H1 (cell line): ENCODE measurements around the gene ANXA4. TPM values are rescaled to one million over a fixed set of nuclear protein-coding genes. Genes with fewer than 3 reads are reported as not detected.

Source experiments
- CTCF ChIA-PET: fragments of 300-600 bp; sonication (Branson Sonifier 250); formaldehyde crosslinking; loops from one replicate; lab custom pipeline; 2021; ENCODE audit not compliant: partially characterized antibody; lab: Charles Lee
- POLR2A ChIA-PET: fragments of 300-600 bp; sonication (Branson Sonifier 250); formaldehyde crosslinking; loops from one replicate; lab custom pipeline; 2021; ENCODE audit warnings: inconsistent platforms; ENCODE audit not compliant: partially characterized antibody; lab: Charles Lee
- DNase-seq, 2 experiments: peaks; one replicate each; pipeline versions ENCODE4 v3.0.0 to v3.0.0-alpha.2; 2010 to 2022; ENCODE audit warnings: low spot score in 2 of 2, low read depth in 1 of 2, mixed read lengths in 1 of 2
- FAIRE-seq: peaks from 2 replicates; lab custom pipeline; 2011; peaks lifted over from hg19 to GRCh38; lab: Jason Lieb, UNC
- H2AFZ ChIP-seq: 2 replicates; pipeline ENCODE4 v1.8.1; 2012; ENCODE audit warnings: low read length, inconsistent platforms
- H2AK5ac ChIP-seq: 2 replicates; pipeline ENCODE4 v1.6.1; 2013; ENCODE audit warnings: low read depth, low read length
- H2BK120ac ChIP-seq: replicated peaks from 2 replicates; pipeline ENCODE3; 2013; ENCODE audit warnings: low read depth, low read length, inconsistent platforms
- H2BK12ac ChIP-seq: 2 replicates; pipeline ENCODE4 v1.6.1; 2013; ENCODE audit warnings: low read depth, low read length
- H2BK15ac ChIP-seq: 2 replicates; pipeline ENCODE4 v1.6.1; 2013; ENCODE audit warnings: low read length
- H2BK20ac ChIP-seq: 2 replicates; pipeline ENCODE4 v1.6.1; 2013; ENCODE audit warnings: low read length
- H2BK5ac ChIP-seq: 2 replicates; pipeline ENCODE4 v1.6.1; 2013; ENCODE audit warnings: low read depth, low read length
- H3K14ac ChIP-seq: 2 replicates; pipeline ENCODE4 v1.6.1; 2013; ENCODE audit warnings: inconsistent platforms; ENCODE audit not compliant: insufficient read length
- H3K18ac ChIP-seq: 2 replicates; pipeline ENCODE4 v1.6.1; 2013; ENCODE audit warnings: low read length; ENCODE audit errors: extremely low read depth
- H3K23ac ChIP-seq: 2 replicates; pipeline ENCODE4 v1.6.1; 2013; ENCODE audit warnings: inconsistent platforms; ENCODE audit not compliant: insufficient read length
- H3K23me2 ChIP-seq: 2 replicates; pipeline ENCODE4 v1.6.1; 2013; ENCODE audit warnings: low read depth, low read length
- H3K27ac ChIP-seq: 2 replicates; pipeline ENCODE4 v1.6.1; 2011; ENCODE audit warnings: low read depth, low read length, inconsistent platforms
- H3K27me3 ChIP-seq, 4 experiments: replicated peaks in 1 of 4; 1 replicate in 1 of 4; 2 replicates in 3 of 4; pipeline versions ENCODE4 v1.6.1 to v1.8.1; 2011 to 2013; ENCODE audit warnings: low read length in 3 of 4, mild to moderate bottlenecking in 3 of 4, inconsistent platforms in 2 of 4, mixed read lengths in 2 of 4, moderate library complexity in 1 of 4; ENCODE audit not compliant: control insufficient read depth in 3 of 4, insufficient read depth in 3 of 4; ENCODE audit errors: extremely low read depth in 1 of 4
- H3K36me3 ChIP-seq, 4 experiments: 2 replicates each; pipeline versions ENCODE4 v1.6.1 to v1.8.1; 2011 to 2013; ENCODE audit warnings: mild to moderate bottlenecking in 4 of 4, low read length in 3 of 4, moderate library complexity in 2 of 4, control low read depth in 1 of 4, inconsistent platforms in 1 of 4; ENCODE audit not compliant: insufficient read depth in 4 of 4, control insufficient read depth in 2 of 4
- H3K4ac ChIP-seq: replicated peaks from 2 replicates; pipeline ENCODE3; 2013; ENCODE audit warnings: low read length, low read depth, mixed read lengths, inconsistent platforms; ENCODE audit not compliant: insufficient read length
- H3K4me1 ChIP-seq, 4 experiments: replicated peaks in 1 of 4; 1 replicate in 1 of 4; 2 replicates in 3 of 4; pipeline versions ENCODE4 v1.6.1 to v1.8.1; 2011 to 2013; ENCODE audit warnings: low read length in 3 of 4, inconsistent platforms in 2 of 4, mixed read lengths in 1 of 4; ENCODE audit not compliant: insufficient read depth in 4 of 4, control insufficient read depth in 3 of 4
- H3K4me2 ChIP-seq, 2 experiments: 2 replicates each; pipeline versions ENCODE4 v1.6.1 to v1.8.1; 2011 to 2013; ENCODE audit warnings: low read depth in 2 of 2, low read length in 2 of 2, control low read depth in 1 of 2, inconsistent platforms in 1 of 2, mild to moderate bottlenecking in 1 of 2; ENCODE audit not compliant: insufficient read depth in 1 of 2
- H3K4me3 ChIP-seq, 4 experiments: fragments of 200-600, 300-600 bp in 1 of 4; sonication (generic), shearing (Covaris generic), sonication (Bioruptor Twin) in 1 of 4; 2 replicates each; pipeline versions ENCODE4 v1.5.1 to v1.8.1; 2011 to 2016; ENCODE audit warnings: low read length in 4 of 4, low read depth in 3 of 4, control low read depth in 2 of 4, inconsistent platforms in 2 of 4, mild to moderate bottlenecking in 2 of 4, mixed read lengths in 1 of 4, moderate library complexity in 1 of 4; ENCODE audit not compliant: insufficient read depth in 2 of 4; ENCODE audit errors: extremely low read depth in 1 of 4
- H3K56ac ChIP-seq: replicated peaks from 2 replicates; pipeline ENCODE3; 2013; ENCODE audit warnings: low read depth, mild to moderate bottlenecking, mixed read lengths, low read length, inconsistent platforms; ENCODE audit not compliant: insufficient read length
- H3K79me1 ChIP-seq: 2 replicates; pipeline ENCODE4 v1.6.1; 2013; ENCODE audit warnings: low read depth, low read length, control low read depth
- H3K79me2 ChIP-seq, 2 experiments: 2 replicates each; pipeline versions ENCODE4 v1.6.1 to v1.8.1; 2012 to 2013; ENCODE audit warnings: low read length in 2 of 2, mild to moderate bottlenecking in 2 of 2, inconsistent platforms in 1 of 2; ENCODE audit not compliant: insufficient read depth in 2 of 2, control insufficient read depth in 1 of 2
- H3K9ac ChIP-seq, 4 experiments: replicated peaks in 1 of 4; 1 replicate in 1 of 4; 2 replicates in 3 of 4; pipeline versions ENCODE4 v1.6.1 to v1.8.1; 2011 to 2013; ENCODE audit warnings: low read depth in 3 of 4, low read length in 3 of 4, control low read depth in 2 of 4, mild to moderate bottlenecking in 2 of 4, moderate library complexity in 2 of 4, inconsistent platforms in 1 of 4; ENCODE audit errors: extremely low read depth in 1 of 4
- H3K9me3 ChIP-seq, 2 experiments: 2 replicates each; pipeline versions ENCODE4 v1.6.1 to v1.8.1; 2012 to 2013; ENCODE audit warnings: mild to moderate bottlenecking in 2 of 2, moderate library complexity in 2 of 2, control low read depth in 1 of 2, inconsistent platforms in 1 of 2, low read depth in 1 of 2, low read length in 1 of 2, mixed read lengths in 1 of 2; ENCODE audit not compliant: insufficient read depth in 2 of 2
- H4K20me1 ChIP-seq, 2 experiments: replicated peaks in 1 of 2; 2 replicates each; pipeline versions ENCODE3 to v1.8.1; 2011 to 2013; ENCODE audit warnings: inconsistent platforms in 2 of 2, low read length in 2 of 2, mild to moderate bottlenecking in 1 of 2; ENCODE audit not compliant: insufficient read depth in 2 of 2, control insufficient read depth in 1 of 2
- H4K5ac ChIP-seq: 2 replicates; pipeline ENCODE4 v1.6.1; 2013; ENCODE audit warnings: low read length, low read depth, mixed read lengths, inconsistent platforms; ENCODE audit not compliant: insufficient read length
- H4K8ac ChIP-seq: 2 replicates; pipeline ENCODE4 v1.8.0; 2013; ENCODE audit warnings: mild to moderate bottlenecking, moderate library complexity, low read length, inconsistent platforms; ENCODE audit not compliant: insufficient read depth; ENCODE audit errors: extremely low read depth
- H4K91ac ChIP-seq: replicated peaks from 2 replicates; pipeline ENCODE3; 2013; ENCODE audit warnings: low read length, mixed read lengths, inconsistent platforms; ENCODE audit not compliant: insufficient read length
- CEBPB ChIP-seq: IDR thresholded peaks from 2 replicates; pipeline ENCODE4 v1.6.1; 2012; ENCODE audit warnings: low read depth, low read length
- EP300 ChIP-seq, 2 experiments: IDR thresholded peaks; 1 replicate in 1 of 2; 2 replicates in 1 of 2; pipeline ENCODE4 v1.6.1; 2011 to 2012; ENCODE audit warnings: low read depth in 2 of 2, low read length in 2 of 2, mild to moderate bottlenecking in 2 of 2, borderline replicate concordance in 1 of 2, inconsistent platforms in 1 of 2, moderate library complexity in 1 of 2
- EZH2 ChIP-seq: fragments of 200-600 bp; sonication (generic); IDR thresholded peaks from 2 replicates; pipeline ENCODE4 v1.7.1; 2012; ENCODE audit warnings: low read depth, mild to moderate bottlenecking, moderate library complexity, low read length, inconsistent platforms; ENCODE audit not compliant: severe bottlenecking
- HDAC6 ChIP-seq: IDR thresholded peaks from one replicate; pipeline ENCODE4 v1.7.1; 2012; ENCODE audit warnings: low read depth, mild to moderate bottlenecking, inconsistent platforms, low read length, moderate library complexity
- KDM4A ChIP-seq: IDR thresholded peaks from one replicate; pipeline ENCODE4 v1.7.1; 2012; ENCODE audit warnings: low read depth, mild to moderate bottlenecking, moderate library complexity, low read length, inconsistent platforms; ENCODE audit not compliant: severe bottlenecking
- POLR2A ChIP-seq, 2 experiments: IDR thresholded peaks; 1 replicate in 1 of 2; 2 replicates in 1 of 2; pipeline ENCODE4 v1.6.1; 2011; ENCODE audit warnings: low read depth in 2 of 2, low read length in 2 of 2, mild to moderate bottlenecking in 2 of 2; ENCODE audit errors: control extremely low read depth in 1 of 2
- POLR2AphosphoS5 ChIP-seq: IDR thresholded peaks from 2 replicates; pipeline ENCODE4 v1.6.1; 2011; ENCODE audit warnings: low read depth, low read length
- POU5F1 ChIP-seq: IDR thresholded peaks from 2 replicates; pipeline ENCODE4 v1.6.1; 2011; ENCODE audit warnings: low read depth, mild to moderate bottlenecking, low read length, moderate library complexity
- RBBP5 ChIP-seq: IDR thresholded peaks from 2 replicates; pipeline ENCODE4 v1.7.1; 2012; ENCODE audit warnings: low read depth, mild to moderate bottlenecking, inconsistent platforms, low read length, moderate library complexity, borderline replicate concordance
- RXRA ChIP-seq: IDR thresholded peaks from 2 replicates; pipeline ENCODE4 v1.6.1; 2011; ENCODE audit warnings: low read depth, mild to moderate bottlenecking, low read length, moderate library complexity; ENCODE audit not compliant: insufficient read depth
- SIX5 ChIP-seq: IDR thresholded peaks from 2 replicates; pipeline ENCODE4 v1.6.1; 2011; ENCODE audit warnings: mild to moderate bottlenecking, low read depth, low read length
- SP2 ChIP-seq: IDR thresholded peaks from 2 replicates; pipeline ENCODE4 v1.6.1; 2012; ENCODE audit warnings: mild to moderate bottlenecking, low read length, inconsistent platforms
- SRF ChIP-seq: IDR thresholded peaks from 2 replicates; pipeline ENCODE4 v1.6.1; 2011; ENCODE audit warnings: mild to moderate bottlenecking, low read depth, low read length, moderate library complexity
- whole genome bisulfite sequencing, 2 experiments: shearing (Covaris generic) in 1 of 2; methylation state at CpG; one replicate each; pipeline versions ENCODE4 v1.1.6 to v1.1.7; 2013 to 2015; ENCODE audit warnings: low lambda C conversion rate in 2 of 2, mixed read lengths in 2 of 2, inconsistent platforms in 1 of 2, low coverage in 1 of 2, missing lambda C conversion rate in 1 of 2; ENCODE audit not compliant: insufficient replicate concordance in 2 of 2, insufficient coverage in 1 of 2, insufficient read length in 1 of 2; ENCODE audit errors: extremely low coverage in 1 of 2, missing lambda C conversion rate in 1 of 2; 5-methylcytosine and 5-hydroxymethylcytosine counted together
- polyA plus RNA-seq, 7 experiments: library from polyadenylated mRNA; depleted of rRNA in 3 of 7; stranded (reverse) in 5 of 7; unstranded in 2 of 7; fragments of >200 nt in 5 of 7; fragments of 200-250 nt in 2 of 7; gene quantifications; 1 replicate in 5 of 7; 2 replicates in 1 of 7; 4 replicates in 1 of 7; pipeline versions ENCODE4 v1.2.1 to v1.2.3, GENCODE V29; 2011 to 2013; ENCODE audit warnings: missing spikeins in 2 of 7, mixed read lengths in 2 of 7
- total RNA-seq: library from RNA; stranded (reverse); fragmentation: NEBNext Ultra II Directional; extraction: Animal tissue kit (Norgen Biotek cat#: 25700); gene quantifications from 2 replicates; pipeline ENCODE4 v1.2.1, GENCODE V29; 2021

ANXA4 gene
- total and polyA plus RNA-seq, 2 of the 8 experiments (the other 6 are each of a cell fraction or from before 2014, with no cell fraction given) = 9.4 to 17.6 TPM

GRCh38 chr2:69703189-69703588 lies 38.7 kb upstream of the ANXA4 start:
- H3K4me3 ChIP-seq = no peak overlapping the region
- no peaks in the 10 kb centered on the region for H3K79me1 ChIP-seq
- no peak overlapping the region for H4K5ac ChIP-seq
- no peak overlapping the region for H2BK5ac ChIP-seq
- H3K27ac ChIP-seq = no peak overlapping the region
- POLR2A ChIA-PET = no interaction called here
- H3K4ac ChIP-seq = no peak overlapping the region
- H4K8ac ChIP-seq = no peak overlapping the region
- no peak for FAIRE-seq
- H2AFZ ChIP-seq = no peak overlapping the region
- WGBS, 2 experiments = 100% methylated on average over 3 of the region's 3 CpGs; no CpG with 5 or more reads in 1 of the 2 experiments
- no peak overlapping the region for H4K91ac ChIP-seq
- H3K9me3 ChIP-seq = no peaks in the 10 kb centered on the region
- H3K23me2 ChIP-seq = no peaks in the 10 kb centered on the region
- H3K56ac ChIP-seq = no peak overlapping the region
- TF ChIP-seq POLR2AphosphoS5 = no peak
- TF ChIP-seq POLR2A (IDR thresholded peaks at IDR 0.05; ENCODE audit: control extremely low read depth in 1 of 2, low read depth in 2 of 2, low read length in 2 of 2) = no peak
- TF ChIP-seq EZH2 = no peak
- TF ChIP-seq RBBP5 = no peak
- no peak for TF ChIP-seq POU5F1
- TF ChIP-seq SP2 = no peak
- TF ChIP-seq RXRA = no peak
- no peak for TF ChIP-seq SRF
- no peak for TF ChIP-seq CEBPB
- no peak for TF ChIP-seq SIX5
- no peak for TF ChIP-seq HDAC6
- no peak for TF ChIP-seq KDM4A
- TF ChIP-seq EP300 (IDR thresholded peaks at IDR 0.05; ENCODE audit: borderline replicate concordance in 1 of 2, low read depth in 2 of 2, low read length in 2 of 2) = no peak
- no peak overlapping the region for H3K23ac ChIP-seq
- H3K79me2 ChIP-seq = no peaks in the 10 kb centered on the region
- no peak overlapping the region for H2BK120ac ChIP-seq
- no peak overlapping the region for H3K4me2 ChIP-seq
- H2BK12ac ChIP-seq = no peak overlapping the region
- no peak overlapping the region for H3K14ac ChIP-seq
- peaks cover 0 to 3% (median 0%) of the 10 kb centered on the region in 4 experiments; a peak in 1 of 7 replicates for H3K4me1 ChIP-seq
- no peak overlapping the region for H2AK5ac ChIP-seq
- CTCF ChIA-PET = interaction anchor here (4.2 kb wide), 1 partner anchor 138 kb away, joined by 19 read pairs; no protein-coding TSS in a partner anchor
- DNase-seq = no peak
- no peaks in the 10 kb centered on the region for H4K20me1 ChIP-seq
- H3K9ac ChIP-seq = no peak overlapping the region
- H2BK15ac ChIP-seq = no peak overlapping the region
- H3K36me3 ChIP-seq = no peaks in the 10 kb centered on the region
- H3K18ac ChIP-seq = no peak overlapping the region
- H3K27me3 ChIP-seq = no peaks in the 10 kb centered on the region
- no peak overlapping the region for H2BK20ac ChIP-seq
